ENCODE measurements around the gene SEC31B. TPM values are rescaled to one million over a fixed set of nuclear protein-coding genes. Genes with fewer than 3 reads are reported as not detected.

The SEC31B gene
- total RNA-seq, 1 experiment from 2014 or later: 23.6 TPM

DNA sequence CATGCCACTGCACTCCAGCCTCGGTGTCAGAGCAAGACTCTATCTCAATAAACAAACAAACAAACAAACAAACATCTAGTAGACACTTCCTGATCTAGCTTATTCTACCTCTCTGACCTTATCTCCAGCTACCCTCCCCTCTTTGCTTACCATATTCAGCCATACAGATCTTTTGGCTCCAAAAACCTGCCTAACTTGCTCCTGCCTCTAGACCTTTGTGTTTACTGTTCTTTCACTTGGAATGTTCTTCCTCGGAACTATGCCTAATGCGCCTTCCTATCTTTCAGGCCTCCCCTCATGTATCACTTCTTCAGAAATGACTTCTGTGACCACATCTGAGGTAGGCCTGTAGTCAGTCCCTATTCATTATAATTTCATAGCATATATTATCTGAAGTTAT, 77.1 kb downstream of the SEC31B start:
- Histone ChIP-seq H3K27ac (ENCODE audit: low read length) (no peak overlapping the region), H2AFZ (ENCODE audit: low read length) (no peak overlapping the region), H3K4me1 (ENCODE audit: low read length) (peaks cover 17% of the 10 kb centered on the region), H4K20me1 (ENCODE audit: insufficient read depth, low read depth, low read length) (no peaks in the 10 kb centered on the region), H3K9me3 (ENCODE audit: low read length) (no peaks in the 10 kb centered on the region), H3K79me2 (ENCODE audit: low read length) (no peaks in the 10 kb centered on the region), H3K27me3 (ENCODE audit: low read length) (no peaks in the 10 kb centered on the region), H3K9ac (ENCODE audit: low read length) (no peak overlapping the region), H3K4me3 (ENCODE audit: low read length) (no peak overlapping the region), H3K9me2 (replicated peaks; ENCODE audit: insufficient read depth, low read length) (no peaks in the 10 kb centered on the region), H3K4me2 (ENCODE audit: low read depth, low read length, poor library complexity, severe bottlenecking) (no peak overlapping the region), H3K36me3 (ENCODE audit: insufficient read depth, low read length) (no peaks in the 10 kb centered on the region)
- DNase-seq: no peak

- H3K27ac ChIP-seq (ENCODE audit: low read length): no peak overlapping the region
- H3K27me3 ChIP-seq (ENCODE audit: low read length): no peaks in the 10 kb centered on the region
- H3K4me2 ChIP-seq (ENCODE audit: low read depth, low read length, poor library complexity, severe bottlenecking): no peak overlapping the region
- DNase-seq: no peak
- H3K4me3 ChIP-seq (ENCODE audit: low read length): no peak overlapping the region
- H3K79me2 ChIP-seq (ENCODE audit: low read length): no peaks in the 10 kb centered on the region
- no peaks in the 10 kb centered on the region for H3K9me2 ChIP-seq (replicated peaks; ENCODE audit: insufficient read depth, low read length)
- no peak overlapping the region for H2AFZ ChIP-seq (ENCODE audit: low read length)
- H3K4me1 ChIP-seq (ENCODE audit: low read length): peaks cover 7% of the 10 kb centered on the region
- no peaks in the 10 kb centered on the region for H4K20me1 ChIP-seq (ENCODE audit: insufficient read depth, low read depth, low read length)
- H3K36me3 ChIP-seq (ENCODE audit: insufficient read depth, low read length): no peaks in the 10 kb centered on the region
- H3K9ac ChIP-seq (ENCODE audit: low read length): no peak overlapping the region
- H3K9me3 ChIP-seq (ENCODE audit: low read length): no peaks in the 10 kb centered on the region
These were observed 80.9 kb downstream of the SEC31B start for GRCh38 chr10:100438674-100439315.

Other genes starting within 250 kb of the SEC31B start
- 65.1 and 121 TPM in 2 replicates for gene BLOC1S2, start 233.2 kb downstream of the SEC31B start, total RNA-seq (2014; rRNA removed; shearing (Covaris generic); ENCODE audit: low replicate concordance)
- gene PKD2L1, start 189.6 kb downstream of the SEC31B start, total RNA-seq (2014; rRNA removed; shearing (Covaris generic); ENCODE audit: low replicate concordance): 0.07 and 0.25 TPM in 2 replicates
- 282 and 463 TPM in 2 replicates for gene SCD, start 172.6 kb downstream of the SEC31B start, total RNA-seq (2014; rRNA removed; shearing (Covaris generic); ENCODE audit: low replicate concordance)
- gene WNT8B, start 56.9 kb downstream of the SEC31B start, total RNA-seq (2014; rRNA removed; shearing (Covaris generic); ENCODE audit: low replicate concordance): not detected in 2 replicates
- gene NDUFB8, start 10.0 kb upstream of the SEC31B start, total RNA-seq (2014; rRNA removed; shearing (Covaris generic); ENCODE audit: low replicate concordance): 267 and 500 TPM in 2 replicates
- 14.8 and 19.2 TPM in 2 replicates for gene HIF1AN, start 16.1 kb upstream of the SEC31B start, total RNA-seq (2014; rRNA removed; shearing (Covaris generic); ENCODE audit: low replicate concordance)
- not detected in 2 replicates for gene PAX2, start 225.7 kb upstream of the SEC31B start, total RNA-seq (2014; rRNA removed; shearing (Covaris generic); ENCODE audit: low replicate concordance)